ENCODE measurements around the gene MROH2A. TPM values are rescaled to one million over a fixed set of nuclear protein-coding genes. Genes with fewer than 3 reads are reported as not detected.

The MROH2A gene
- total and polyA plus RNA-seq, 9 of the 15 experiments (the other 6 are each of a cell fraction or from before 2014, with no cell fraction given) = 0.03 TPM; not detected in 8

DNA sequence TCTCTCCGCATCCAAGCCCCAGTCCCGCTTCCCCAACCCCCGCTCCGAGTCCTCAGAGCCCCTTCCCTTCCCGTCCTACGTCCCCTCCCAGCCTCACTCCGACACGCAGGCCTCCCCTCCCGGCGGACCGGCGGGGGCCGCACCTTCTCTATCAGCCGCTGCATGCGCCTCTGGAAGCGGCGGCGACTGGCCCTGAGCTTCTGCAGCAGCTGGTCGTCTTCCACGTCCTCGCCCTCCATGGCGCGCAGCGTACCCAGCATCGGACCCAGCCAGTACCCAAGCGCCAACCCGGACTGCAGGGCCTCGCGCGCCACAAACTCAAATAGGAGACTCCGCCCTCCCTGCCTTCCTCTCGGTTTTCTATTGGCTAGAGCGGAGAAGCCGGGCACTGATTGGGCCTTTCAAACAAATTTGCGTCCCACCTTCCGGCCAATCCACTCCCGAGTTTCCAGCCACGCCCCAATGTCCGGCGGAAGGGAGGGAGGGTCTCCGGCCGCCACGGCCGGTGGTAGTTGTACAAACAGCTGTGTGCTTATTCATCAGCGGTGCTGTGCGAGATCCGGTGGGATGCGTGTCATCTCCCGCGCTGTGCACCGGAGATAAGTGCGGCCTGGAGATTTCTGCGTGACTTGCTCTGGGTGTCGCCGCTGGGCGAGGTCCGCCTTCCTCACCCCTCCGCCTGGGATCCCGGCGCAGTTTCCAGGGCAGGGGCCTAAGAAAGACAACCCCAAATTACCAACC, 76.3 kb downstream of the MROH2A start, which contains the start of gene HJURP (continued):
- TF ChIP-seq, protein P1, sequence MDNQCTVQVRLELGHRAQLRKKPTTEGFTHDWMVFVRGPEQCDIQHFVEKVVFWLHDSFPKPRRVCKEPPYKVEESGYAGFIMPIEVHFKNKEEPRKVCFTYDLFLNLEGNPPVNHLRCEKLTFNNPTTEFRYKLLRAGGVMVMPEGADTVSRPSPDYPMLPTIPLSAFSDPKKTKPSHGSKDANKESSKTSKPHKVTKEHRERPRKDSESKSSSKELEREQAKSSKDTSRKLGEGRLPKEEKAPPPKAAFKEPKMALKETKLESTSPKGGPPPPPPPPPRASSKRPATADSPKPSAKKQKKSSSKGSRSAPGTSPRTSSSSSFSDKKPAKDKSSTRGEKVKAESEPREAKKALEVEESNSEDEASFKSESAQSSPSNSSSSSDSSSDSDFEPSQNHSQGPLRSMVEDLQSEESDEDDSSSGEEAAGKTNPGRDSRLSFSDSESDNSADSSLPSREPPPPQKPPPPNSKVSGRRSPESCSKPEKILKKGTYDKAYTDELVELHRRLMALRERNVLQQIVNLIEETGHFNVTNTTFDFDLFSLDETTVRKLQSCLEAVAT (IDR thresholded peaks at IDR 0.05) = peak; percentile 79; a peak in 1 of 4 replicates
- TF ChIP-seq, protein P2, sequence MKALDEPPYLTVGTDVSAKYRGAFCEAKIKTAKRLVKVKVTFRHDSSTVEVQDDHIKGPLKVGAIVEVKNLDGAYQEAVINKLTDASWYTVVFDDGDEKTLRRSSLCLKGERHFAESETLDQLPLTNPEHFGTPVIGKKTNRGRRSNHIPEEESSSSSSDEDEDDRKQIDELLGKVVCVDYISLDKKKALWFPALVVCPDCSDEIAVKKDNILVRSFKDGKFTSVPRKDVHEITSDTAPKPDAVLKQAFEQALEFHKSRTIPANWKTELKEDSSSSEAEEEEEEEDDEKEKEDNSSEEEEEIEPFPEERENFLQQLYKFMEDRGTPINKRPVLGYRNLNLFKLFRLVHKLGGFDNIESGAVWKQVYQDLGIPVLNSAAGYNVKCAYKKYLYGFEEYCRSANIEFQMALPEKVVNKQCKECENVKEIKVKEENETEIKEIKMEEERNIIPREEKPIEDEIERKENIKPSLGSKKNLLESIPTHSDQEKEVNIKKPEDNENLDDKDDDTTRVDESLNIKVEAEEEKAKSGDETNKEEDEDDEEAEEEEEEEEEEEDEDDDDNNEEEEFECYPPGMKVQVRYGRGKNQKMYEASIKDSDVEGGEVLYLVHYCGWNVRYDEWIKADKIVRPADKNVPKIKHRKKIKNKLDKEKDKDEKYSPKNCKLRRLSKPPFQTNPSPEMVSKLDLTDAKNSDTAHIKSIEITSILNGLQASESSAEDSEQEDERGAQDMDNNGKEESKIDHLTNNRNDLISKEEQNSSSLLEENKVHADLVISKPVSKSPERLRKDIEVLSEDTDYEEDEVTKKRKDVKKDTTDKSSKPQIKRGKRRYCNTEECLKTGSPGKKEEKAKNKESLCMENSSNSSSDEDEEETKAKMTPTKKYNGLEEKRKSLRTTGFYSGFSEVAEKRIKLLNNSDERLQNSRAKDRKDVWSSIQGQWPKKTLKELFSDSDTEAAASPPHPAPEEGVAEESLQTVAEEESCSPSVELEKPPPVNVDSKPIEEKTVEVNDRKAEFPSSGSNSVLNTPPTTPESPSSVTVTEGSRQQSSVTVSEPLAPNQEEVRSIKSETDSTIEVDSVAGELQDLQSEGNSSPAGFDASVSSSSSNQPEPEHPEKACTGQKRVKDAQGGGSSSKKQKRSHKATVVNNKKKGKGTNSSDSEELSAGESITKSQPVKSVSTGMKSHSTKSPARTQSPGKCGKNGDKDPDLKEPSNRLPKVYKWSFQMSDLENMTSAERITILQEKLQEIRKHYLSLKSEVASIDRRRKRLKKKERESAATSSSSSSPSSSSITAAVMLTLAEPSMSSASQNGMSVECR (CRISPR knock-in tag; IDR thresholded peaks at IDR 0.05) = peak; percentile 82
- TF ChIP-seq KHSRP (IDR thresholded peaks at IDR 0.05) (no peak), ZFP30 (CRISPR knock-in tag; IDR thresholded peaks at IDR 0.05; ENCODE audit: borderline replicate concordance) (no peak), EP300 (IDR thresholded peaks at IDR 0.05; ENCODE audit: low read length) (peak; percentile 77), SAP30 (IDR thresholded peaks at IDR 0.05; ENCODE audit: borderline replicate concordance, insufficient read depth, low read depth, low read length, poor library complexity, severe bottlenecking) (peak; percentile 96), ARID2 (IDR thresholded peaks at IDR 0.05) (no peak), KLF10 (CRISPR knock-in tag; IDR thresholded peaks at IDR 0.05) (no peak), ETS2 (tag; IDR thresholded peaks at IDR 0.05; ENCODE audit: borderline replicate concordance, poor library complexity, severe bottlenecking) (no peak), PRPF4 (IDR thresholded peaks at IDR 0.05; ENCODE audit: insufficient read depth, low read depth, low read length, poor library complexity, severe bottlenecking) (no peak), HNRNPH1 (optimal IDR thresholded peaks at IDR 0.05; ENCODE audit: low read depth, low read length) (no peak)
- TF ChIP-seq, protein P3, sequence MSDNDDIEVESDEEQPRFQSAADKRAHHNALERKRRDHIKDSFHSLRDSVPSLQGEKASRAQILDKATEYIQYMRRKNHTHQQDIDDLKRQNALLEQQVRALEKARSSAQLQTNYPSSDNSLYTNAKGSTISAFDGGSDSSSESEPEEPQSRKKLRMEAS (CRISPR knock-in tag; IDR thresholded peaks at IDR 0.05) = peak; percentile 44; the same call in 1 of the 2 replicates
- TF ChIP-seq, protein P4, sequence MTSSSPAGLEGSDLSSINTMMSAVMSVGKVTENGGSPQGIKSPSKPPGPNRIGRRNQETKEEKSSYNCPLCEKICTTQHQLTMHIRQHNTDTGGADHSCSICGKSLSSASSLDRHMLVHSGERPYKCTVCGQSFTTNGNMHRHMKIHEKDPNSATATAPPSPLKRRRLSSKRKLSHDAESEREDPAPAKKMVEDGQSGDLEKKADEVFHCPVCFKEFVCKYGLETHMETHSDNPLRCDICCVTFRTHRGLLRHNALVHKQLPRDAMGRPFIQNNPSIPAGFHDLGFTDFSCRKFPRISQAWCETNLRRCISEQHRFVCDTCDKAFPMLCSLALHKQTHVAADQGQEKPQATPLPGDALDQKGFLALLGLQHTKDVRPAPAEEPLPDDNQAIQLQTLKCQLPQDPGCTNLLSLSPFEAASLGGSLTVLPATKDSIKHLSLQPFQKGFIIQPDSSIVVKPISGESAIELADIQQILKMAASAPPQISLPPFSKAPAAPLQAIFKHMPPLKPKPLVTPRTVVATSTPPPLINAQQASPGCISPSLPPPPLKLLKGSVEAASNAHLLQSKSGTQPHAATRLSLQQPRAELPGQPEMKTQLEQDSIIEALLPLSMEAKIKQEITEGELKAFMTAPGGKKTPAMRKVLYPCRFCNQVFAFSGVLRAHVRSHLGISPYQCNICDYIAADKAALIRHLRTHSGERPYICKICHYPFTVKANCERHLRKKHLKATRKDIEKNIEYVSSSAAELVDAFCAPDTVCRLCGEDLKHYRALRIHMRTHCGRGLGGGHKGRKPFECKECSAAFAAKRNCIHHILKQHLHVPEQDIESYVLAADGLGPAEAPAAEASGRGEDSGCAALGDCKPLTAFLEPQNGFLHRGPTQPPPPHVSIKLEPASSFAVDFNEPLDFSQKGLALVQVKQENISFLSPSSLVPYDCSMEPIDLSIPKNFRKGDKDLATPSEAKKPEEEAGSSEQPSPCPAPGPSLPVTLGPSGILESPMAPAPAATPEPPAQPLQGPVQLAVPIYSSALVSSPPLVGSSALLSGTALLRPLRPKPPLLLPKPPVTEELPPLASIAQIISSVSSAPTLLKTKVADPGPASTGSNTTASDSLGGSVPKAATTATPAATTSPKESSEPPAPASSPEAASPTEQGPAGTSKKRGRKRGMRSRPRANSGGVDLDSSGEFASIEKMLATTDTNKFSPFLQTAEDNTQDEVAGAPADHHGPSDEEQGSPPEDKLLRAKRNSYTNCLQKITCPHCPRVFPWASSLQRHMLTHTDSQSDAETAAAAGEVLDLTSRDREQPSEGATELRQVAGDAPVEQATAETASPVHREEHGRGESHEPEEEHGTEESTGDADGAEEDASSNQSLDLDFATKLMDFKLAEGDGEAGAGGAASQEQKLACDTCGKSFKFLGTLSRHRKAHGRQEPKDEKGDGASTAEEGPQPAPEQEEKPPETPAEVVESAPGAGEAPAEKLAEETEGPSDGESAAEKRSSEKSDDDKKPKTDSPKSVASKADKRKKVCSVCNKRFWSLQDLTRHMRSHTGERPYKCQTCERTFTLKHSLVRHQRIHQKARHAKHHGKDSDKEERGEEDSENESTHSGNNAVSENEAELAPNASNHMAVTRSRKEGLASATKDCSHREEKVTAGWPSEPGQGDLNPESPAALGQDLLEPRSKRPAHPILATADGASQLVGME (CRISPR knock-in tag; IDR thresholded peaks at IDR 0.05) = no peak
